ENCODE results near the gene EMX1.
A peak's percentile ranks its signal among the peaks of the same experiment; 100 is the strongest.

Gene EMX1

DNA sequence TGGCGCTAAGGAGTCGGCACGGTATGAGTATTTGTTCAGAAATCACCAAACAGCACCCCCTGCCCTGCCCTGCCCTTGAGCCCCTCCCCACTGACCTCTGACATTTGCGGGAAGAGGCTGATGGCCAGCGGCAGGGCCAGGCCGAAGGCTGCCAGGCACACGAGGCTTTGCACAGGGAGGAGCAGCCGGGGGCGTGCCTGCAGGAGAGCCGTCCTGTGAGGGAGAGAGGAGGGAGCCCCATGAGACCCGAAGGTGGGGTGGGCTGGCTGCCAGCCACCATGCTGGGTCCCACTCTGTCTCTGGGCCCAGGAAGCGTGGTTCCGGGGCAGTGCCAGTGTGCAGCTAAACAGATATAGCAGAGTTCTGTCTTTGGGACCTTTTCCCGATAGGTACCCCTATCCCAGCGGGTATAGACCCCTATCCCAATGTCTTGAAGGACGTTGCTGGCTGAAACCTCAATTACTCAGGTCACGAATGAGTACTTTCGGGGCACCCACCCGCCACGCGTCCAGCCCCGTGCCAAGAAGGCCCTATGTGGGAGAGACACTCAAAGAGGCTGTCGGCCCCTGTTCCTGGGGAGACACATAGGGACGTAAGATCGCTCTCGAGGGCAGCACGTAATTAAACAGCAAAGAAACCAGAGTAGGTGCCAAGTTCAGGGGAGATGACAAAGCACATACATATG lies 43.9 kb downstream of the EMX1 start:
- no peak for DNase-seq

- DNase-seq, result no peak
Measured at GRCh38 chr2:72961853-72962468, 44.6 kb downstream of the EMX1 start.

GRCh38 chr2:72962911-72963310 lies 45.6 kb downstream of the EMX1 start:
- no peak for DNase-seq

- DNase-seq, result no peak
Measured at GRCh38 chr2:72963423-72964145, 46.3 kb downstream of the EMX1 start.

GRCh38 chr2:72964146-72964525 lies 46.8 kb downstream of the EMX1 start:
- DNase-seq, result no peak

DNA sequence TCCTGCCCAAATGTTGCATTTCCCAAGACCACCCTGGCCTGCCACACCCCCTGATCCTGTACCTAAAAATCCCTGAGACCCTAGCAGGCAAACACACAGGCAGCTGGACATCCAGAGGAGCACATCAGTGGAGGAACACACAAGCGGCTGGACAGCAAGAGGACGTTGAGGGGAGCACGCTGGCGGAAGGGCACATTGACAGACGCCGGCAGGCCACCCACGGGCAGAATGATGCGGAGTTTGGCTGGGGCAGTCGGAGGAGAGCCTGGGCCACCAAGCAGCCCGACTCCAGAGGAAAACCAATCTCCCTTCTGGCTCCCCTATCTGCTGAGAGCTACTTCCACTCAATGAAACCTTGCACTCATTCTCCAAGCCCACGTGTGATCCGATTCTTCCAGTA lies 47.7 kb downstream of the EMX1 start:
- DNase-seq, result no peak

DNA sequence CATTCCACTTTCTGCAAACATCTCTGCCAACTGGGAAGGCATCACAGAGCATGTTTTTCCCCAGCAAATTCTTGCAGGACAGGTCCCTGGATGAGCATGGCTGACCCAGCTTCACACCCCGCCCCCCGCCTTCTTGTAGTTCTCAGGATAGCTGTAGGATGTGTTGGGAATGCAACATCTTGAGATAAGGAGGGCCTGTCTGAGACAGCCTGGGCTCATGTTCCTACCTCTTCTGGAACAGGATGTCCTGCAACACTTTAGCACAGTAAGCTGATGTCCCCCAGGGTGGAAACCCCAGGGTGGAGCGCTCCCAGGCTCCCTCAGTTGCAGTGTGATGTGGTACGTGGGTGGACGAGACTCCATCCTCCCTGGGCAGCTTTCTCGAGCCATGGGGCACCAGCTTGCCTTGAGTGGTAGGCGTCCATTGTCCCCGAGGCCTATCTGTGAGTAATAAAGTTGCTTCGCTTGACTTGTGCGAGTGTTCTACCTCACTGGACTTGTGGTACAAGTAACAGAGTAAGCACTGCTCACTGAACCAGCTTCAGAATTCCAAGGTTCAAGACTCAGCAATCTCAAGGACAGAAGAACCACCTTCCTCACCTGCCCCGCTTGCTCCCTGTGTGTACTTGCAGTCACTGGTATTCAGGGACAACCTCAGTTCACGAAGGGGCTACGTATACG lies 48.6 kb downstream of the EMX1 start:
- no peak for DNase-seq

DNA sequence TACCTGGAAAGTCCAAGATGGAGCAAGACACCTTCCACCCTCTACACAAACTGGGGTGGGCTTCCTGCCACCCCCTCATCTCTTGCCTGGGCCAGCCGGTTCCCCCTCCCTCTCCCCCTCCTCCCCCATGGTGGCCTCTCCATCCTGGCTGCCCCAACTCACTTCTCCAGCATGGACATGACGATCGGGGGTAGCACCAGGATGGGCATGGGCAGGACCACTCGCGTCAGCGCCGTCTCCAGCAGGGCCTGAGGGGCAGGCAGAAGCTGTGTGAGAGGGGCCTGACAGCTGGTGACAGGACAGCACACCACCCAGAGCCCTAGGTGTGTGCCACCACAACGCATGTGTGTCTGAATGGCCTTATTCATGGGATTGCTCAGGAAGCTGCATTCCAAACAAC lies 51.0 kb downstream of the EMX1 start:
- no peak for DNase-seq

DNA sequence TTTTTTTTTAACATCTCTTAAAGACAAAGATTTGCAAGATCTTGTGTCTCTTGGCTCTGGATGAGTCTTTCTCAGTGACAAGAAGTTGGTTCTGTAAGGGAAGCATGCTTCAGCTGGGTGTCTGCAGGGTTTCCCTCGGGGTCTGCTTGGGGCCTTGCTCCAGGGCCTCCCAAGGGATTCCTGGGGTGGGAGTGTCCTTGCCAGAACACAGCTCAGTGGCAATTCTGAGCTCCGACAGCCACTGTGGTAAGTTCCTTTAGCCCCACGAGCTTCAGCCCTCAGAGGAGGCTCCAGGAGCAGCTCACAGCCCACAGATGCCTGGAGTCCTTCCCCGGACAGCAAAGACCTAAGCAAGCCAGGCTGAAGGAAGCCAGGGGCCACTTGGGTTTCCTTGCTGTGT lies 52.4 kb downstream of the EMX1 start:
- DNase-seq, result no peak

DNA sequence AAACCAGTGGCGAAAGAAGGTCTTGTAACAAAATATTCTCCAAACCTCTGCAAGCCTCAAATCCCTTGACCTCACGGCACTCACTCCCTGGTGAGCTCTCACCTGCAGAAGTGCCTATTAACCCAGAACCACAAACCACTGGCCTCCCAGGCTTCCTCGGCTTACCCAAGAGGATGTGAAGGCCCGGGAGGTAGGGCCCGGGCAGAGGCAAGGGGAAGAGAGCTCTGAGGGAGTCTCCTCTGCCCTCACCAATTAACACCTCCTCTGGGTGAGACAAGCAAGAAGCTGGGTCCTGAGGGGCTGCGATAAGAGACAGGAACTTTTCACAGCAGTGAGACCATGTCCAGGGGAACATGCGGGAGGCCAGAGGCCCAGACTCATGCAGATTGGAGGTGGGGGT lies 53.7 kb downstream of the EMX1 start:
- no peak for DNase-seq

GRCh38 chr2:72972352-72973136 lies 55.2 kb downstream of the EMX1 start:
- no peak for DNase-seq

- no peak for DNase-seq
Measured at GRCh38 chr2:72973137-72973535, 55.8 kb downstream of the EMX1 start.

- DNase-seq, result peak; percentile 27
Measured at GRCh38 chr2:72973566-72974435, 56.5 kb downstream of the EMX1 start.

GRCh38 chr2:72974436-72974754 lies 57.1 kb downstream of the EMX1 start:
- no peak for DNase-seq

DNA sequence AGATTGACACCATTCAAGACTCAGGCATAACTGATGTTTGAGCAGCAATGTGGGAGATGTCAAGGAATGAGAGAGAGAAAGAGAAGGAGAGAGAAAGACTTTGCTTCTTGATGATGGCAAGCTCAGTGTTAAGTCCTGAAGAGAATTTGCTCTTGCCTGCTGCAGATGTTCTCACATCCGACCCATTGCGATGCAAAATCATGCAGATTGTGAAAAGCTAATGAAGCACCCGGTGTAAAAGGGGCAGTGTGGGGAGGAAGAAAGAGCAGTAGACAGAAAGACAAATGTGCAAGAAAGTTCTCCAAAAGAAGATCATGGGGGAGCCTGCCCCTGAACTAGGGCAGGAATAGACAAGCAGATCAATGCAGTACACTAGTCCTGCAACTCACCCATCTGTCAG lies 57.7 kb downstream of the EMX1 start:
- DNase-seq, result no peak

- no peak for DNase-seq
Measured at GRCh38 chr2:72979896-72980295, 62.6 kb downstream of the EMX1 start.

GRCh38 chr2:72980535-72981217 lies 63.4 kb downstream of the EMX1 start:
- no peak for DNase-seq

DNA sequence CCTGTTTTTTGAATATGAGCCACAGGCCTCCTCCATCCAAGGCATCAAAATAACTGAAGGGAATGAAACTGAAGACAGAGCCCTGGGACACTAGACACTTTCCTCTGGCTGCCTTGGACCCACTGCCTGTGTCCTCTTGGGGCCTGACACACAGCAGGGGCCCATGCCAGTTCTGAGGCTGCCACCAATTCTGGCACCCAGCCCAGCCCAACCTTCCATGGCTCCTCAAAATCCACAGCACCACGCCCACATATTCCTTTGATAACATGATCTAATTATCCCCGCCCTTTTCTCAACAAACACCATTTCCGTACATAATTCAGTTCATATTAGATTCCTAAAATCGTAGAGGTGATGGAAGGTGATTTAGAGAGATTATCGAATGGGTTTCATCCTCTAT lies 64.2 kb downstream of the EMX1 start:
- no peak for DNase-seq

DNA sequence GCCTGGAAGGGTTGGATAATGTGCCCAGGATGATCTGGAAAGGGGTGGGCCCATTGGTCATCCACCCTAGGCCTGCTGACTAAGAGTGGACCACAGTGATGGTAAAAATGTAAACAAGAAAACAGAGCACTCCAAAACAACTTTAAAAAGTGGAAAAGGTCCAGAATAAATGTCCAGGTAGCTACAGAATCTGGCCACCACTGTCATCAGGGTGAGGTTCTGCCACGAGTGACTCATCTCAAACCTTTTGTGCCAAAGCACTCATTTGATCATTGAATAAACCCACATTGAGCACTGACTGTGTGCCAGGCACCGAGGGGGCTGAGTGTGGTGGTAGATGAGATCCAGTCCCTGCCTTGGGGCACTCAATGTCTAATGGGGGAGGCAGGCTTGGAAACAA lies 64.9 kb downstream of the EMX1 start:
- no peak for DNase-seq

DNA sequence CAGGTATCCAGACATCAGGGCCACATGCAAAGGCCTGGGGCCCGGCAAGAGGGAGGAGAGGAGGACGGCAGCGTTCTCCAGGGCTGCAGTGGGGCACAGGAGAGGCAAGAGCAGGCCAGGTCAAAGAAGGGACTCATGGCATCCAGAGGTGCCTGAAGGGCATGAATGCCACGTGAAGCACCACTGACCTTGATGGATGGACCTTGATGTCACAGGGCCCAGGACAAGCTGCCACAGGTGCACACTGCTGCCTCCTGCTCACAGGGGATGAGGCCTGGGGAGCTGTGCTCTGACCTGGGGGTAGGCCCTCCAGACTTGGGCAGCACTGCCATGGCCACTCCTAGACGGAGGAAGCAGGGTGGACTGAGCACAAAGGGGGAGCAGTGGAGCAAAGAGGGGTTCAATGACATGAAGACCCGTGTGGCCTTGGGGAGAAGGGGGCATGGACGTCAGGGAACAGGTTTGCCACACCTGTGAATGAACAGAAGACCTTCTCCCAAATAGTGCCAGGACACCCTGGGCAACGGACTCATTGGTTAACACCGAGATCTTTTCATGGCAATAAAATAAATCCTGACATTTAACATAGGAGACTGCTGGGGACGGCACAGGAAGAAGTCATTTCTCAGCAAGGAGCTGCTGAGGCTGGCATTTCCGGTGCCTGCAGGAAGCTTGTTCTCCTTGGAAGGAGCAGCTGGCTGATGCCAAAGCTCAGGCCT lies 65.6 kb downstream of the EMX1 start:
- DNase-seq, result no peak
